Activated CD4-positive, alpha-beta memory T cell treated with anti-CD3 and anti-CD28 coated beads for 36 hours (primary cell): ENCODE measurements around the gene DNASE1L2. TPM values are rescaled to one million over a fixed set of nuclear protein-coding genes. Genes with fewer than 3 reads are reported as not detected.

Experiments
- CTCF ChIA-PET: fragments of 350-600 bp; sonication (Branson Sonifier 250); formaldehyde crosslinking; loops from one replicate; lab custom pipeline; 2021; ENCODE audit warnings: antibody characterized with exemption, inconsistent platforms; lab: Charles Lee
- POLR2A ChIA-PET: fragments of 350-600 bp; sonication (Branson Sonifier 250); formaldehyde crosslinking; loops from one replicate; lab custom pipeline; 2021; ENCODE audit warnings: antibody characterized with exemption; lab: Charles Lee
- DNase-seq: peaks from one replicate; pipeline ENCODE4 v3.0.0-alpha.2; 2020
- H3K27ac Mint-ChIP-seq: one replicate; pipeline ENCODE4 v1.8.0; 2021; ENCODE audit warnings: mixed read lengths
- H3K27me3 Mint-ChIP-seq: one replicate; pipeline ENCODE4 v1.8.0; 2021; ENCODE audit warnings: mixed read lengths
- H3K36me3 Mint-ChIP-seq: one replicate; pipeline ENCODE4 v1.8.0; 2021; ENCODE audit warnings: mixed read lengths
- H3K4me1 Mint-ChIP-seq: one replicate; pipeline ENCODE4 v1.8.0; 2021; ENCODE audit warnings: low read depth, mixed read lengths
- H3K4me3 Mint-ChIP-seq: one replicate; pipeline ENCODE4 v1.8.0; 2021; ENCODE audit warnings: mild to moderate bottlenecking, mixed read lengths
- H3K9me3 Mint-ChIP-seq: one replicate; pipeline ENCODE4 v1.8.0; 2021; ENCODE audit warnings: mixed read lengths
- intact Hi-C: fragments of 100-400 bp; cut with micrococcal nuclease; formaldehyde crosslinking; loops from one replicate; pipeline ENCODE4 v1.15.1; 2023
- total RNA-seq, 2 experiments: library from RNA; stranded (reverse); gene quantifications; one replicate each; pipeline ENCODE4 v1.2.3, GENCODE V29; 2021

The DNASE1L2 gene
- total RNA-seq, 2 experiments from 2014 or later, result 0.63 to 0.67 TPM

DNA sequence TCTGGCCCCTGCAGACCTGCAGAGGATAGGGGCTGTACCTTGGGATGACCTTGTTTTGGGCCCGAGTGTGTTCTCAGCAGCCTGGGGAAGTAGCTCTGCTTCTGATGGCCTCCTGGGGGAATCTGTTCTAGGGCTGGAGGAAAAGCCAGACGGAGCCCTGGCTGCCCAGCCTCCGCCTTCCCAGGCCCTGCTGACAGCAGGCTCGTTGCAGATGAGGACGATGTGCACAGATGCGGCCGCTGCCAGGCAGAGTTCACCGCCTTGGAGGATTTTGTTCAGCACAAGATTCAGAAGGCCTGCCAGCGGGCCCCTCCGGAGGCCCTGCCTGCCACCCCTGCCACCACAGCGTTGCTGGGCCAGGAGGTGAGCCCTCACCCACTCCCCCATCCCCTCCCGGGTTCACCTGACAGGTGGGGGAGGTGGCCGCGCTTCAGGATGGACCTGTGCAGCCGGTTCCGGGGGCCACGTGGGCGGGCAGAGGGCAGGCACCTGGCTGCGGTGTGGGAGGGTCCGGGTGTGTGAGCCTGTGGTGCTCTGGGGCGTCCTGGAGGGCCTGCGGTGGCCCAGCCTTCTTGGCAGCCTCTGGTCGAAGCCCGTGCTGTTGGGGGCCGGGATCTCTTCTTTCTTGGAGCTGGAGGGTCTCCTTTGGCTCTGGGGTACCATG is 8.0 kb upstream of the DNASE1L2 start:
- POLR2A ChIA-PET, result no interaction called here
- intact Hi-C loops, result no loop called here
- Mint-ChIP-seq H3K4me1 (peaks cover 16% of the 10 kb centered on the region), H3K4me3 (no peak overlapping the region), H3K27me3 (no peaks in the 10 kb centered on the region), H3K9me3 (no peaks in the 10 kb centered on the region), H3K36me3 (peaks cover 12% of the 10 kb centered on the region), H3K27ac (no peak overlapping the region)
- CTCF ChIA-PET, result no interaction called here
- DNase-seq, result no peak

DNA sequence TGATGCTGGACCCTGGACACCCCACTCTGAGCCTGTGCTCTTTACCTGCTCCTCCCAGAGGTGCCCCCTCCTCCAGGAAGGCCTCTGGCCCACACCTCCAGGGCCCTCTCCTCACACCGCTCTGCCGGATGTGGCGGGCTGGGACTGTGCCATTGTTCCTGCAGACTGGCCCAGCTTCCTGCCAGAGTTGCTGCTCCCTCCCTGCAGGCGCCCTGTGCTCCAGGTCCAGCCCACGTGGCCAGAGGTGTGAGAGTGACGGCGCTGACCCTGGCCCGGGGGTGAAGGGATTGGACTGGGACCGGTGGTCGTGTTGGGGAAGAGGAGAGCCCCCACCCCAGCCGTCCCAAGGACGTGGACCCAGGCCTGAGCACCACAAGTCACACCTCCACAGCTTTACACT is 7.2 kb upstream of the DNASE1L2 start:
- ChIA-PET POLR2A (no interaction called here), CTCF (no interaction called here)
- peaks cover 15% of the 10 kb centered on the region for H3K4me1 Mint-ChIP-seq
- no peak for DNase-seq
- no peaks in the 10 kb centered on the region for H3K27me3 Mint-ChIP-seq
- peaks cover 15% of the 10 kb centered on the region for H3K36me3 Mint-ChIP-seq
- H3K9me3 Mint-ChIP-seq, result no peaks in the 10 kb centered on the region
- intact Hi-C loops, result no loop called here
- H3K27ac Mint-ChIP-seq, result no peak overlapping the region
- no peak overlapping the region for H3K4me3 Mint-ChIP-seq

DNA sequence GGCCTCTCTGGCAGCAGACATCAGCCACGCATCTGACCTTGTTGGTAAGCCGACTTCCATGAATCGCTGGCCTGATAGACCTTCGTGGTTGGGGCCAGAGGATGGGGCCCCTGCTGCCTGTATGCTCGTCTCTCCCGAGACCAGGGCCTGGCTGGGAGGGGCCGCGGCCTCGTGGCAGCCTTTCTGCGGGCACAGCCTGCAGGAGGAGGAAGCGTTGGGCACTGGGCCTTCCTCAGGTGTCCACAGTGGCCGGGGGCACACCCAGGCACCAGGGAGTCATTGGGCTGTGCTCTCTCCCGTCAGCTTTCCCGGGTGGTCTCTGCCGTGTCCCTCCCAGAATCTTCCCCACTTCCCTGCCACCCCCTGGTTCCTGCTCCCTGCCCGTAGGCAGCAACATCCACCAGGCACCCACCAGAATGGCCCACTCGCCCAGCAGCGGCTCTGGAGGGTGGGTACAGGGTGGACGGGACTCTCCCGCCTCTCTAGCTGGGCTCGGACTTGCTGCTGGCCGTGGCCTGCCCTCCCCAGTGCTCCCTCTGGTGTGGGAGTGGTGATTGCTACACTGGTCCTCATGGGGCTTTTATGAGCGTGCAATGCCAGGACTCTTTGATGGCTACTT is 6.5 kb upstream of the DNASE1L2 start:
- ChIA-PET POLR2A (no interaction called here), CTCF (no interaction called here)
- peaks cover 10% of the 10 kb centered on the region for H3K4me1 Mint-ChIP-seq
- no peak overlapping the region for H3K4me3 Mint-ChIP-seq
- H3K36me3 Mint-ChIP-seq, result peaks cover 18% of the 10 kb centered on the region
- H3K9me3 Mint-ChIP-seq, result no peaks in the 10 kb centered on the region
- no peaks in the 10 kb centered on the region for H3K27me3 Mint-ChIP-seq
- DNase-seq, result no peak
- H3K27ac Mint-ChIP-seq, result no peak overlapping the region
- intact Hi-C loops, result no loop called here

DNA sequence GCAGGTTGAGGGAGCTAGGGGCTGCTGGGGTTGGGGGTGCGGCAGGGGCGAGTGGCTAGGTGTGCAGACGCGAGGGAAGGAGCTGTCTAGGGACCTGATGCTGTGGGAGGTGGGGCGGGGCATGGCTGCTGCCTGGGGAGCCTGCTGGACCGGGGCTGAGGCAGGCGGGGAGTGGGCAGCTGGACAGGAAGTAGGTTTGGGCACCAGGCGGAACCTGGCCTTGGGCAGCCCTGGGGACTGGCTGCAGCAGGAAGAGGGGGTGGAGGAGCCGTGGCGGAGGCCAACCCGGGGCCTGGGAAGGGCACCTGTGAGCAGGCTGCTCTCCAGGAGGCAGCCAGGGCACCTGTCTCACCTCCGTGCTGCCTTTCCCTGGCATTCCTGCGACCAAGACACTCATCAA is 5.9 kb upstream of the DNASE1L2 start:
- POLR2A ChIA-PET, result no interaction called here
- CTCF ChIA-PET, result no interaction called here
- no peak for DNase-seq
- Mint-ChIP-seq H3K27ac (no peak overlapping the region), H3K27me3 (peaks cover under 1% of the 10 kb centered on the region), H3K4me1 (peaks cover 6% of the 10 kb centered on the region), H3K36me3 (peaks cover 23% of the 10 kb centered on the region), H3K4me3 (no peak overlapping the region), H3K9me3 (no peaks in the 10 kb centered on the region)
- intact Hi-C loops, result no loop called here

DNA sequence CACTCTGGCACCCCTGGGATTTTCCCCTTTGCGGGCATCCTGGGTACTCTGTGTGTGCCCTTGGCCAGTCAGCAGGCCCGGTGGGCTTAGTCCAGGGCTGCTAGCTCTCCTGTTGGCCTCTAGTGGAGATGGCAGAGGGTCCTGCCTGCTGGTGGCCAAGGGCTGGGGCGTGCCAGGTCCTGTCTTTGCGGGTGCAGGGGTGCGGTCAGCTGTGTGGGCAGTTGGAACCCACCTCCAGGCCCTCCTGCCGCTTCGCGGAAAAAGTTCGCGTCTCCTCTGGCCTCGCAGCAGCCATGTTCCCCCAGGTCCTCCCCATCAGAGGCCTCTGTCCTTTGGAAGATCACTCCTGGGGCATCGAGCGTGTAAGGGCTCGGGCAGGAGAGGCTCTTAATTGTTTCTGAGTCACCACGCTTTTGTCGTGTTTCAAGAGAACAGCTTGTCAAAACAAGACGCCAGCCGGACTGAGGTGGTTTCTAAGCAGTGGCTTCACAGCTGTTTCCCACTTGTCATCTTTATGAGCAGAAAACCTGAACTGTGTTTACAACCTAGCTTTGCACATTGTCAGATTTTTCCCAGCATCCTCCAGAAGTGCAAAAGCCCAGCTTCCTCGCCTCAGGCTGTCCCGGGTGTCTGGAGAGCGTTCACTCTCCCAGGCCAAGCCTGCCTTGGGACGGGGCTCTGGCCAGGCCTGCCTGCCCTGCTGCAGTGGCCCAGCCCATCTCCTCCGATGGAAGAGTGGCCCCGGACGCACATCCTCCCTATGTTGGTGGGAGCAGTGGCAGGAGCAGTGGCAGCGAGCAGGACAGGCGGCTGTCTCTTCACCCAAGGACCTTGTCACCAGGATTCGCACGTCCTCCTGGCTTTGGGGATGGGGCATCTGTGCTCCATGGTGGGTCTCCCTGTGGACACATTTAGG is 5.0 kb upstream of the DNASE1L2 start:
- DNase-seq, result no peak
- Mint-ChIP-seq H3K4me3 (no peak overlapping the region), H3K4me1 (peaks cover 2% of the 10 kb centered on the region), H3K27ac (no peak overlapping the region), H3K27me3 (peaks cover 2% of the 10 kb centered on the region), H3K36me3 (peaks cover 25% of the 10 kb centered on the region), H3K9me3 (no peaks in the 10 kb centered on the region)
- POLR2A ChIA-PET, result no interaction called here
- CTCF ChIA-PET, result no interaction called here
- intact Hi-C loops, result no loop called here

DNA sequence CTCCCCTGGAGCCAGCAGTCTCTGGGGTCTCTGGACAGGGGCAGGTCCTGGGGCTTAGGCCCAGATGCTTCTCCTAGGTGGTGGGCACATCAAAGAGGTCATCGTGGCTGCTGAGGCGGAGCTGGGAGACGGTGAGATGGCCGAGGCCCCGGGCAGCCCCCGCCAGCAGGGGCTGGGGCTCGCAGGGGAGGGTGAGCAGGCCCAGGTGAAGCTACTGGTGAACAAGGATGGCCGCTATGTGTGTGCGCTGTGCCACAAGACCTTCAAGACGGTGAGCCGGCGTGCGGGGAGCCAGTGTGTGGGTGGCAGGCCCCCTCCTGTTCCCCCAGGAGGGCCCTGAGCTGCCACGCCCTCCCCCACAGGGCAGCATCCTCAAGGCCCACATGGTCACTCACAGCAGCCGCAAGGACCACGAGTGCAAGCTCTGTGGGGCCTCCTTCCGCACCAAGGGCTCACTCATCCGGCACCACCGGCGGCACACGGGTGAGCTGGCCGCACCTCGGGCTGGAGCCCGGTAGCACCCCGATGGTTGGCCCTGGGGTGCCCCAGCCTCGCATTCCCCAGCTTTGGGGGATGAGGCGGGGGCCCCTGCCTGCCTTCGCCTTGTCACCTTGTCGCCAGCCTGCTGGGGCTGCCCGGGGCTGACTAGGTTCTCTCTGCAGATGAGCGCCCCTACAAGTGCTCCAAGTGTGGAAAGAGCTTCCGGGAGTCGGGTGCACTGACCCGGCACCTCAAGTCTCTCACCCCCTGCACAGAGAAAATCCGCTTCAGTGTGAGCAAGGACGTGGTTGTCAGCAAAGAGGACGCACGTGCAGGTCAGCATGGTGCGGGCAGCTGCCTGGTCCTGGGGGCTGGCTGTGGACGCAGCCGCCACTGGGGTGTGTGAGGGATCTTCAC is 3.9 kb upstream of the DNASE1L2 start:
- Mint-ChIP-seq H3K4me3 (no peak overlapping the region), H3K27me3 (peaks cover 2% of the 10 kb centered on the region), H3K4me1 (no peaks in the 10 kb centered on the region), H3K36me3 (peaks cover 25% of the 10 kb centered on the region), H3K9me3 (no peaks in the 10 kb centered on the region), H3K27ac (no peak overlapping the region)
- intact Hi-C loops, result no loop called here
- DNase-seq, result no peak
- ChIA-PET CTCF (no interaction called here), POLR2A (no interaction called here)

DNA sequence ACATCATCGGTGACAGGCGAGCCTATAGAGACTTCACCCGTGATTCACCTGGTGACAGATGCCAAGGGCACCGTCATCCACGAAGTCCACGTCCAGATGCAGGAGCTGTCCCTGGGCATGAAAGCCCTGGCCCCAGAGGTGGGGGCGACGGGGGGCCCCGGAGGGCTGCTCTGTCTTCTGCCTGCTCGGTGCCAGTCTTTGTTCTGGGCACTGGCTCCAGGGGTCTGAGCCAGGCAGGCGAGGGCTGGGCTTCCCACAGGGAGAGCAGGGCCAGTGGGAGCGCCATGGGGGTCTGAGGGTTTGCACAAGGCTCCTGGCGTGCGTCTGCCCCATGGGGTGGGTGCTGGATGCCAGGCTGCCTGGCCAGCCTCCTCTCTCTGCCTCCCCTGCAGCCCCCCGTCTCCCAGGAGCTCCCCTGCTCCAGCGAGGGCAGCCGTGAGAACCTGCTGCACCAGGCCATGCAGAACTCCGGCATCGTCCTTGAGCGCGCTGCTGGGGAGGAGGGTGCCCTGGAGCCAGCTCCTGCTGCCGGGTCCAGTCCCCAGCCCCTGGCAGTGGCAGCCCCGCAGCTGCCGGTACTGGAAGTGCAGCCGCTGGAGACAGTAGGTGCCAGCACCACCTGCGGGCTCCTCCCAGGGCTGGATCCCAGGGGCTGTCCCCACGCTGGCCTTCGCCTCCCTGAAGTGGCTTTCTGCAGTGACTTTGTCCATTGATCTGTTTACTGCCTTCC is 3.0 kb upstream of the DNASE1L2 start:
- ChIA-PET CTCF (no interaction called here), POLR2A (no interaction called here)
- Mint-ChIP-seq H3K27ac (no peak overlapping the region), H3K9me3 (no peaks in the 10 kb centered on the region), H3K4me3 (no peak overlapping the region), H3K4me1 (no peaks in the 10 kb centered on the region), H3K36me3 (peaks cover 25% of the 10 kb centered on the region), H3K27me3 (peaks cover 2% of the 10 kb centered on the region)
- intact Hi-C loops, result no loop called here
- DNase-seq, result no peak

DNA sequence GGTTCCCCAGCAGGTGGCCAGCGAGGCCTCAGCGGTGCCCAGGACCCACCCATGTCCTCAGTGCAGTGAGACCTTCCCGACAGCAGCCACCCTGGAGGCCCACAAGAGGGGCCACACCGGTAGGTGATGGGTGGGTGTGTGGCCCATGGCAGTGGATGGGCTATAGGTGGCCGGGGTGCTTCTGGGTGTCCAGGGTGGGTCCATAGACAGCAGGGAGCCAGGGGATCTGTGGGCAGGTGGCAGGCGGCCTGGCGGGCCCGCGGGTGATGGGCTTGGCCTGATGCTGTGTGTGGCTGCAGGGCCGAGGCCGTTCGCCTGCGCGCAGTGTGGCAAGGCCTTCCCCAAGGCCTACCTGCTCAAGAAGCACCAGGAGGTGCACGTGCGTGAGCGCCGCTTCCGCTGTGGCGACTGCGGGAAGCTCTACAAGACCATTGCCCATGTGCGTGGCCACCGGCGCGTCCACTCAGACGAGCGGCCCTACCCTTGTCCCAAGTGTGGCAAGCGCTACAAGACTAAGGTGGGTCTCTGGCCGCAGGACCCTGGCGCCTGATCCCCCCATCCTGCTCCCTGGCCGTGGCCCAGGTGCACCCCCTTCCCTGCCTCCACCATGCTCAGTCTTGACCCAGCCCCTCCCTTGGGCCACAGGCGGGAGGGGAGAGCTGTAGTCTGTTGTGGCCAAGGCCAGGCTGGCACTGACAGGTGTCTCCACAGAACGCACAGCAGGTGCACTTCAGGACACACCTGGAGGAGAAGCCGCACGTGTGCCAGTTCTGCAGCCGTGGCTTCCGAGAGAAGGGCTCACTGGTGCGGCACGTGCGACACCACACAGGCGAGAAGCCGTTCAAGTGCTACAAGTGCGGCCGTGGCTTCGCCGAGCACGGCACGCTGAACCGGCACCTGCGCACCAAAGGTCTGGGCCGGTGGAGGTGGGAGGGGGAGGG is 2.1 kb upstream of the DNASE1L2 start:
- H3K4me3 Mint-ChIP-seq, result no peak overlapping the region
- H3K36me3 Mint-ChIP-seq, result peaks cover 25% of the 10 kb centered on the region
- no peaks in the 10 kb centered on the region for H3K9me3 Mint-ChIP-seq
- intact Hi-C loops, result no loop called here
- no peaks in the 10 kb centered on the region for H3K4me1 Mint-ChIP-seq
- ChIA-PET CTCF (no interaction called here), POLR2A (no interaction called here)
- H3K27ac Mint-ChIP-seq, result no peak overlapping the region
- DNase-seq, result no peak
- peaks cover 2% of the 10 kb centered on the region for H3K27me3 Mint-ChIP-seq

DNA sequence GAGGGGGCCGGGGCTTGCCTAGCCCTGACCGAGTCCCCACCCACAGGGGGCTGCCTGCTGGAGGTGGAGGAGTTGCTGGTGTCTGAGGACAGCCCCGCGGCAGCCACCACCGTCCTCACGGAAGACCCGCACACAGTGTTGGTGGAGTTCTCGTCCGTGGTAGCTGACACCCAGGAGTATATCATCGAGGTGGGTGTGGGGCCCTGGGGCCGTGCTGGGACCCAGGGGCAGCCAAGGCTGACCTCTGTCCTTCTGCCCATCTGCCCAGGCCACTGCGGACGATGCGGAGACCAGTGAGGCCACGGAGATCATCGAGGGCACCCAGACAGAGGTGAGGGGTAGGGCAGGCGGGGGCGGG is 1.5 kb upstream of the DNASE1L2 start:
- H3K27ac Mint-ChIP-seq, result no peak overlapping the region
- CTCF ChIA-PET, result no interaction called here
- DNase-seq, result no peak
- intact Hi-C loops, result no loop called here
- peaks cover 20% of the 10 kb centered on the region for H3K36me3 Mint-ChIP-seq
- no peaks in the 10 kb centered on the region for H3K9me3 Mint-ChIP-seq
- peaks cover 2% of the 10 kb centered on the region for H3K27me3 Mint-ChIP-seq
- no peaks in the 10 kb centered on the region for H3K4me1 Mint-ChIP-seq
- no peak overlapping the region for H3K4me3 Mint-ChIP-seq
- POLR2A ChIA-PET, result no interaction called here

DNA sequence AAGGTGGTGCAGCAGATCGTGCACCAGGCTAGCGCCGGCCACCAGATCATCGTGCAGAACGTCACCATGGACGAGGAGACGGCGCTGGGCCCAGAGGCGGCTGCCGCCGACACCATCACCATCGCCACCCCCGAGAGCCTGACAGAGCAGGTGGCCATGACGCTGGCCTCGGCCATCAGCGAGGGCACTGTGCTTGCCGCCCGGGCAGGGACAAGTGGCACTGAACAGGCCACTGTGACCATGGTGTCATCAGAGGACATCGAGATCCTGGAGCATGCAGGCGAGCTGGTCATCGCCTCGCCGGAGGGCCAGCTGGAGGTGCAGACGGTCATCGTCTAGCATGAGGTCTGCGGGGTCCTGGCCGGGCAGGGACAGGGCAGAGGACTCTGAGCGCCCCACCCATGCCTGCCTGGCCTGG is 1.0 kb upstream of the DNASE1L2 start:
- no peaks in the 10 kb centered on the region for H3K9me3 Mint-ChIP-seq
- no peak for DNase-seq
- H3K27ac Mint-ChIP-seq, result no peak overlapping the region
- intact Hi-C loops, result no loop called here
- H3K27me3 Mint-ChIP-seq, result peaks cover 2% of the 10 kb centered on the region
- ChIA-PET POLR2A (no interaction called here), CTCF (no interaction called here)
- no peaks in the 10 kb centered on the region for H3K4me1 Mint-ChIP-seq
- peaks cover 16% of the 10 kb centered on the region for H3K36me3 Mint-ChIP-seq
- H3K4me3 Mint-ChIP-seq, result no peak overlapping the region
